GM12873 (cell line): ENCODE measurements around the gene OXSR1.
A peak's percentile ranks its signal among the peaks of the same experiment; 100 is the strongest.

ENCODE experiments used
- CTCF ChIP-seq: IDR thresholded peaks from 2 replicates; pipeline ENCODE4 v1.5.1; 2012; ENCODE audit warnings: low read depth, mild to moderate bottlenecking, moderate library complexity, low read length, control low read depth; ENCODE audit not compliant: insufficient read depth; ENCODE audit errors: missing control alignments

The OXSR1 gene

GRCh38 chr3:38157117-38157516 is 8.2 kb upstream of the OXSR1 start:
- no peak for TF ChIP-seq CTCF

GRCh38 chr3:38157595-38157994 is 7.7 kb upstream of the OXSR1 start:
- TF ChIP-seq CTCF = no peak

DNA sequence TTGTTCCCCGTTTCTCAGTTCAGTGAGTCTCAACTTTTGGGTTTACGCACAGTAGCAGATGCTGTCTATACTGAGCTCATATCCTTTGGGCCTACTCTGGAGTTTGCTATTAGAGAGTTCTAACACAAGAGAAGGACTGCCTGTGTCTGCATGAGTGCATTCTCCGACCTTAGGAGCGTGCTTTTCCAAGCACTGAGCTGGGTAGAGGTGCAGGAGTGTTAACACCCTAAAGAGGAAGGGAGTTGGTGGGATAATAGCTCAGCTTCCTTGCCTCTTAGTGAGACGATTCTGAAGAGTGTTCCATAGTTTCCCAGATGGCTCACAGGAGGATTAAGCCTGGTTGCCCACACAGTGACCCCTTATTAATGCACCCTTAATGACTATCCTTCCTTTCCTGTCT is 6.9 kb upstream of the OXSR1 start:
- TF ChIP-seq CTCF = no peak

DNA sequence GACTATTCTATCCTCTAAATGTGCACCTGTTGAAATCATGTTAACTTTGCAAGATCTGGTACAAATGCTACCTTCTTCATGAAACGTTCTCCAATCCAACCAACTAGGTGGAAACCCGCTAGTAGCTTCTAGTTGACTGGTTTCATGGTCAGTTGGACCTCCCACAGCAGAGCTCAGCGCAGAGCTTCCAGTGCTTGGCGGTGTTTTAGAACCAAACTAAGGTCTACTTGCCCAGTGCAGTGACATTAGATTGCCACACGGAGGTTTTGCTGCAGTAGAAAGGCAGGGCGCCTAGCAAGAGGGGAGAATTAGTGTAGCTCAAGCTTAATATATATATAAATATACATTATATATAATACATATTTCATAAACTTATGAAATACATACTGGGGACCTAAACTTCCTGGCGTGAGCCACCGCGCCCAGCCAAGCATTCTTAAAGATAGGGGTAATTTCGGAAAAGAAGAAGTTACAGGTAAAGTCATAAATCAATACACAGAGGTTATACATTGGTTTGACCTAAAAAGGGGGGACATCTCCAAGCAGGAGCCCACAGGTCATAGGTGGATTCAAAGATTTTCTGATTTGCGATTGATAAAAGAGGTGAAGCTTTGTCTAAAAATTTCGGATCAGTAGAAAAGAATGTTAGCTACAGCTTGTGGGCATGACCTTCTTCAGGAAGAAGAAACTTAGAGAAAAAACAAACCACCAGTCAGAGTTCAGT is 2.1 kb upstream of the OXSR1 start:
- peak; percentile 37 for TF ChIP-seq CTCF

DNA sequence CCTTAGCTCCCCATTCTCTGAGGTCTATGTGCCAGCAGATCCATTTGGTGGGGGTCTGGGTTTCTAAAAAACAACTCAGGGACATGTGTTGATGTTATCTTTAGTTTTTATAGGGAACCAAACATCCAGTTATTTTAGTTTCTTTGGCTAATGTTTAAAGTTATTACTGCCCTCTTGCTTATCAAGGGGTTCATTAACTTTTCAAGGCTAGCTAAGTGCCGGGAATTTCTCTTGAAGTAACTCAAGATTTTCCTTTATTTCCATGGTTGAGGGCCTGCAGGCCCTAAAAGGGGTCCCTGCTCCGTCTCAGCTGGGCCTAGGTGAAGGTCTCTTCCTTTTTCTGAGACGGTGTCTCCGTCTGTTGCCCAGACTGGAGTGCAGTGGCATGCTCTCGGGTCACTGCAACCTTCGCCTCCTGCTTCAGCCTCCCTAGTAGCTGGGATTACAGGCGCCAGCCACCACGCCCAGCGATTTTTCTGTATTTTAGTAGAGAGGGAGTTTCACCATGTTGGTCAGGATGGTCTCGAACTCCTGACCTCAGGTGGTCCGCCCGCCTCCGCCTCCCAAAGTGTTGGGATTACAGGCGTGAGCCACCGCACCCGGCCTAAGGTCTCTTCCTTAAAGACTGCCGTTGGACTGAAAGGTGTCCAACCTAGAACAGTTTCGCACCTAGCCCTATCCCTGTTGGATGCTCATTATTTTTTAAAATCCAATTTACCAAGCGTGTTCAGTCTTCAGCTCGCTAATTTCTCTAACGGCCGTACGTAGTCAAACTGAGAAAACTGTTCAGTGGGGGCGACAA is 1.3 kb upstream of the OXSR1 start:
- no peak for TF ChIP-seq CTCF

DNA sequence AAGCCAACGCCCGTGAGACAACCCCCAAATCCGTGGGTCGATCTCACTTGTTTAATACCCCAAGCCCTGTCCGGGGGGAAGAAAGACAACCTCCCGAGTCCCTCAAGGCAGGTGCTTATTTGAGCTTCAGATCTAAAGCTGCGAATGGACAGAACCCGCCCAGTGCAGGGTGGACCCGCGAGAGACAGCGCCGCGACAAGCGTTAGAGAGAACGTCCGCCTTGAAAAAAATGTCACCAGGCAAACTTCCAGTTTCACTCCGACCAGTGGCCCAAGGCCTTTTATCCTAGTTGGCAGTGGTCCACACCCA is 740 bp upstream of the OXSR1 start:
- TF ChIP-seq CTCF = no peak

DNA sequence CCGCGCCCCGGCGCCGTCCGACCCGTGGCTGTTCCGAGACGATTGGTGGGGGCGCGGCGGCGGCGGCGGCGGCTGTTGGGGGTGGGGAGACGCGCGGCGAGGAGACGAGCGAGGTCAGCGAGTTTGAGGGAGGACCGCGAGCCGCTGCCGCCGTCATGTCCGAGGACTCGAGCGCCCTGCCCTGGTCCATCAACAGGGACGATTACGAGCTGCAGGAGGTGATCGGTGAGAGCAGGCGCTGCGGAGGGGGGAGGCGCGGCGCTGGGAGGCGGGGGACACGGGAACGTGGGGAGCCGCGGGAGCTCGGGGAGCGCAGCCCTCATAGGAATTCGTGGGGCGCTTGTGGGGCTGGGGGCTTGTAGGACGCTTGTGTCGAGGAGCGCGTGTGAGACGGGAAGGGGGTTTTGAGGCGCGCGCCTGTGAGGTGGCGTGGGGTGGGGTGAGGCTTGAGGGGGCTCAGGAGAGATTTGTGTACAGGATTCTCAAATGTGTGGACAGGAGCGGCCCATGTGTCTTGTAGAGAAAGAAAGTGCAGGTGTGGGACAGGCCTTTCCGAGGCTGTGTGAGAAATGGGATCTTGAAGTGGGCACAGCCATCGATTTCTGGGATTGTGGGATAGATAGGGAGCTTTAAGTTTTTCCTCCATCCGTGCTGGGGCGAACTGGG is 518 bp downstream of the OXSR1 start:
- no peak for TF ChIP-seq CTCF
